Endodermal cell (in vitro differentiated cells): Measurements from ENCODE around the gene NIPAL4. TPM values are rescaled to one million over a fixed set of nuclear protein-coding genes. Genes with fewer than 3 reads are reported as not detected.

ENCODE experiments used
- DNase-seq: peaks from one replicate; pipeline ENCODE4 v3.0.0-alpha.2; 2017
- H3K27ac ChIP-seq: 2 replicates; pipeline ENCODE4 v1.5.1; 2013; ENCODE audit warnings: mild to moderate bottlenecking, low read depth, low read length, moderate library complexity
- H3K27me3 ChIP-seq: 2 replicates; pipeline ENCODE4 v1.6.1; 2013; ENCODE audit warnings: mild to moderate bottlenecking, low read length, moderate library complexity; ENCODE audit not compliant: insufficient read depth, control insufficient read depth, poor library complexity, severe bottlenecking
- H3K36me3 ChIP-seq: 2 replicates; pipeline ENCODE4 v1.7.0; 2013; ENCODE audit warnings: mild to moderate bottlenecking, low read length, moderate library complexity; ENCODE audit not compliant: control insufficient read depth, insufficient read depth
- H3K4me1 ChIP-seq: one replicate; pipeline ENCODE4 v1.7.0; 2013; ENCODE audit warnings: low read length; ENCODE audit not compliant: control insufficient read depth, insufficient read depth
- H3K4me3 ChIP-seq: 2 replicates; pipeline ENCODE4 v1.5.1; 2013; ENCODE audit warnings: mild to moderate bottlenecking, low read length, moderate library complexity
- H3K9ac ChIP-seq: 2 replicates; pipeline ENCODE4 v1.6.1; 2013; ENCODE audit warnings: mild to moderate bottlenecking, low read length, moderate library complexity; ENCODE audit not compliant: poor library complexity, severe bottlenecking; ENCODE audit errors: extremely low read depth
- H3K9me3 ChIP-seq: 2 replicates; pipeline ENCODE4 v1.6.1; 2013; ENCODE audit warnings: mild to moderate bottlenecking, low read length, moderate library complexity; ENCODE audit not compliant: control insufficient read depth
- H3K27ac Mint-ChIP-seq: 2 replicates; pipeline ENCODE4 v1.8.0; 2020; ENCODE audit warnings: mixed read lengths
- H3K27me3 Mint-ChIP-seq: 2 replicates; pipeline ENCODE4 v1.8.0; 2021; ENCODE audit warnings: mild to moderate bottlenecking, mixed read lengths; ENCODE audit not compliant: insufficient read depth
- H3K36me3 Mint-ChIP-seq: 2 replicates; pipeline ENCODE4 v1.8.0; 2020; ENCODE audit warnings: low read depth, mixed read lengths
- H3K4me1 Mint-ChIP-seq: 2 replicates; pipeline ENCODE4 v1.8.0; 2020; ENCODE audit warnings: mixed read lengths
- H3K4me3 Mint-ChIP-seq: 2 replicates; pipeline ENCODE4 v1.8.0; 2020; ENCODE audit warnings: mild to moderate bottlenecking, moderate library complexity, mixed read lengths
- H3K9me3 Mint-ChIP-seq: 2 replicates; pipeline ENCODE4 v1.8.0; 2020; ENCODE audit warnings: mild to moderate bottlenecking, mixed read lengths
- CTCF ChIP-seq: fragments of 200-600 bp; sonication (generic); conservative IDR thresholded peaks from 2 replicates; pipeline ENCODE4 v1.5.0; 2021; ENCODE audit warnings: antibody characterized with exemption, mild to moderate bottlenecking
- WGBS, 2 experiments: methylation state at CpG; one replicate each; pipeline versions ENCODE4 v1.1.5 to v1.1.7; 2013; ENCODE audit warnings: missing lambda C conversion rate in 2 of 2, mixed read lengths in 1 of 2; ENCODE audit not compliant: insufficient coverage in 1 of 2, insufficient read length in 1 of 2; 5-methylcytosine and 5-hydroxymethylcytosine counted together
- total RNA-seq, 2 donors: library from RNA; stranded (reverse); fragmentation: NEBNext Ultra II Directional in 1 of 2; extraction: Animal tissue kit (Norgen Biotek cat#: 25700) in 1 of 2; gene quantifications; 2 replicates in 1 of 2; 3 replicates in 1 of 2; pipeline ENCODE4 v1.2.1, GENCODE V29; 2021

NIPAL4 gene
- total RNA-seq, 2 donors from 2014 or later = not detected

- Mint-ChIP-seq H3K27ac (no peak overlapping the region), H3K4me1 (no peaks in the 10 kb centered on the region), H3K4me3 (no peak overlapping the region), H3K27me3 (no peaks in the 10 kb centered on the region), H3K36me3 (no peaks in the 10 kb centered on the region), H3K9me3 (no peaks in the 10 kb centered on the region)
- Histone ChIP-seq H3K27ac (no peak overlapping the region), H3K4me3 (no peak overlapping the region), H3K9ac (no peak overlapping the region), H3K9me3 (no peaks in the 10 kb centered on the region), H3K36me3 (no peaks in the 10 kb centered on the region), H3K4me1 (no peaks in the 10 kb centered on the region), H3K27me3 (no peaks in the 10 kb centered on the region)
- no peak for DNase-seq
- TF ChIP-seq CTCF = no peak
- 76 to 78% methylated on average over 4 of the region's 4 CpGs for WGBS, 2 experiments
These were observed 15.8 kb upstream of the NIPAL4 start for GRCh38 chr5:157444224-157444623.

- H3K36me3 Mint-ChIP-seq = no peaks in the 10 kb centered on the region
- no peaks in the 10 kb centered on the region for H3K9me3 Mint-ChIP-seq
- no peaks in the 10 kb centered on the region for H3K27me3 Mint-ChIP-seq
- H3K4me3 Mint-ChIP-seq = no peak overlapping the region
- DNase-seq = no peak
- Histone ChIP-seq H3K4me3 (no peak overlapping the region), H3K27ac (no peak overlapping the region), H3K27me3 (no peaks in the 10 kb centered on the region), H3K36me3 (no peaks in the 10 kb centered on the region), H3K9ac (no peak overlapping the region), H3K9me3 (no peaks in the 10 kb centered on the region), H3K4me1 (no peaks in the 10 kb centered on the region)
- H3K4me1 Mint-ChIP-seq = no peaks in the 10 kb centered on the region
- 94 to 100% methylated on average over 3 to 4 of the region's 5 CpGs for WGBS, 2 experiments
- no peak for TF ChIP-seq CTCF
- no peak overlapping the region for H3K27ac Mint-ChIP-seq
These were observed 14.1 kb upstream of the NIPAL4 start for GRCh38 chr5:157445745-157446411.

- H3K9ac ChIP-seq = no peak overlapping the region
- H3K27ac ChIP-seq = no peak overlapping the region
- no peaks in the 10 kb centered on the region for H3K36me3 Mint-ChIP-seq
- no peaks in the 10 kb centered on the region for H3K4me1 Mint-ChIP-seq
- no peaks in the 10 kb centered on the region for H3K9me3 ChIP-seq
- no peak overlapping the region for H3K4me3 Mint-ChIP-seq
- H3K36me3 ChIP-seq = no peaks in the 10 kb centered on the region
- no peak overlapping the region for H3K27ac Mint-ChIP-seq
- no peaks in the 10 kb centered on the region for H3K27me3 Mint-ChIP-seq
- no peak for DNase-seq
- 88 to 94% methylated on average over 7 to 8 of the region's 9 CpGs for WGBS, 2 experiments
- H3K27me3 ChIP-seq = no peaks in the 10 kb centered on the region
- no peak overlapping the region for H3K4me3 ChIP-seq
- no peak for TF ChIP-seq CTCF
- H3K4me1 ChIP-seq = no peaks in the 10 kb centered on the region
- no peaks in the 10 kb centered on the region for H3K9me3 Mint-ChIP-seq
These were observed 13.5 kb upstream of the NIPAL4 start for GRCh38 chr5:157446412-157446935.
